ENCODE results near the gene WFS1. TPM values are rescaled to one million over a fixed set of nuclear protein-coding genes. Genes with fewer than 3 reads are reported as not detected.
A peak's percentile ranks its signal among the peaks of the same experiment; 100 is the strongest.

WFS1 gene
- total RNA-seq, 6 experiments from 2014 or later = 11.3 to 19.7 (median 15.9) TPM

- no peak for DNase-seq
- no CpG with 5 or more reads among the region's 1 CpG for WGBS (ENCODE audit: insufficient coverage, low coverage, low lambda C conversion rate, missing lambda C conversion rate)
- Histone ChIP-seq H3K27ac (no peak overlapping the region), H3K4me1 (peaks cover 0 to 19% (median 5%) of the 10 kb centered on the region in 4 donors), H3K9me3 (no peaks in the 10 kb centered on the region), H3K4me3 (no peak overlapping the region), H3K36me3 (no peaks in the 10 kb centered on the region), H3K27me3 (no peaks in the 10 kb centered on the region)
- intact Hi-C loops (cut with DNase I) = no loop called here
- ATAC-seq = no peak
- TF ChIP-seq POLR2A (IDR thresholded peaks at IDR 0.05) (no peak), CTCF (IDR thresholded peaks at IDR 0.05) (no peak)
These were observed 4.0 kb downstream of the WFS1 start for GRCh38 chr4:6273661-6273990.

- Histone ChIP-seq H3K9me3 (no peaks in the 10 kb centered on the region), H3K27ac (no peak overlapping the region), H3K4me3 (no peak overlapping the region), H3K4me1 (peaks cover 0 to 14% (median 8%) of the 10 kb centered on the region in 4 donors), H3K36me3 (no peaks in the 10 kb centered on the region), H3K27me3 (no peaks in the 10 kb centered on the region)
- intact Hi-C loops (cut with DNase I) = no loop called here
- ATAC-seq (no peak), DNase-seq (no peak)
- TF ChIP-seq POLR2A (IDR thresholded peaks at IDR 0.05) (no peak), CTCF (IDR thresholded peaks at IDR 0.05) (no peak)
- WGBS (ENCODE audit: insufficient coverage, low coverage, low lambda C conversion rate, missing lambda C conversion rate) = 85% methylated on average over 7 of the region's 10 CpGs
These were observed 5.7 kb downstream of the WFS1 start for GRCh38 chr4:6275351-6275750.

- DNase-seq (no peak), ATAC-seq (no peak)
- WGBS (ENCODE audit: insufficient coverage, low coverage, low lambda C conversion rate, missing lambda C conversion rate) = 88% methylated on average over 4 of the region's 22 CpGs
- H3K27me3 ChIP-seq = no peaks in the 10 kb centered on the region
- intact Hi-C loops (cut with DNase I) = no loop called here
- H3K4me3 ChIP-seq = no peak overlapping the region
- H3K9me3 ChIP-seq = no peaks in the 10 kb centered on the region
- H3K27ac ChIP-seq = no peak overlapping the region
- peaks cover 0 to 11% (median 7%) of the 10 kb centered on the region in 4 donors for H3K4me1 ChIP-seq
- no peaks in the 10 kb centered on the region for H3K36me3 ChIP-seq
- TF ChIP-seq CTCF (IDR thresholded peaks at IDR 0.05) (no peak), POLR2A (IDR thresholded peaks at IDR 0.05) (no peak)
These were observed 6.5 kb downstream of the WFS1 start for GRCh38 chr4:6275898-6276806.

GRCh38 chr4:6277139-6277802 lies 7.6 kb downstream of the WFS1 start:
- Histone ChIP-seq H3K27me3 (no peaks in the 10 kb centered on the region), H3K4me3 (no peak overlapping the region), H3K4me1 (peaks cover 0 to 11% (median 5%) of the 10 kb centered on the region in 4 donors), H3K27ac (no peak overlapping the region), H3K9me3 (no peaks in the 10 kb centered on the region), H3K36me3 (no peaks in the 10 kb centered on the region)
- ATAC-seq (peak in 1 of 4 donors; percentile 9), DNase-seq (no peak)
- intact Hi-C loops (cut with DNase I) = no loop called here
- no peak for TF ChIP-seq CTCF (IDR thresholded peaks at IDR 0.05)
- TF ChIP-seq POLR2A (IDR thresholded peaks at IDR 0.05) = no peak
- 40% methylated on average over 1 of the region's 24 CpGs for WGBS (ENCODE audit: insufficient coverage, low coverage, low lambda C conversion rate, missing lambda C conversion rate)

Measured in right lobe of liver (tissue), 6 donors.